Thyroid gland (tissue), 4 donors: ENCODE results near the gene VHLL. TPM values are rescaled to one million over a fixed set of nuclear protein-coding genes. Genes with fewer than 3 reads are reported as not detected.
A peak's percentile ranks its signal among the peaks of the same experiment; 100 is the strongest.

Source experiments
- DNase-seq, 2 donors: peaks; one replicate each; pipeline ENCODE4 v3.0.0-alpha.2; 2019
- H3K27ac ChIP-seq, 3 donors: fragments of 200-600 bp; sonication (generic); 1 replicate in 2 of 3; 2 replicates in 1 of 3; pipeline ENCODE4 v1.5.1; 2016 to 2019; ENCODE audit warnings: mild to moderate bottlenecking in 1 of 3, moderate library complexity in 1 of 3
- H3K27me3 ChIP-seq: fragments of 200-600 bp; sonication (generic); one replicate; pipeline ENCODE4 v1.5.1; 2019
- H3K36me3 ChIP-seq, 2 donors: fragments of 200-600 bp; sonication (generic); one replicate each; pipeline ENCODE4 v1.5.1; 2016 to 2019
- H3K4me1 ChIP-seq, 2 donors: fragments of 200-600 bp; sonication (generic); one replicate each; pipeline ENCODE4 v1.5.1; 2017 to 2019
- H3K4me3 ChIP-seq, 3 donors: fragments of 200-600 bp; sonication (generic); replicated peaks in 1 of 3; 1 replicate in 2 of 3; 2 replicates in 1 of 3; pipeline ENCODE4 v1.5.1; 2016; ENCODE audit warnings: mild to moderate bottlenecking in 1 of 3
- H3K9me3 ChIP-seq: fragments of 200-600 bp; sonication (generic); one replicate; pipeline ENCODE4 v1.5.1; 2017
- POLR2A ChIP-seq, 2 donors: fragments of 450-650 bp; IDR thresholded peaks; one replicate each; pipeline ENCODE4 v1.6.1; 2017; ENCODE audit warnings: antibody characterized with exemption in 2 of 2, mild to moderate bottlenecking in 2 of 2, moderate library complexity in 1 of 2
- WGBS, 2 donors: methylation state at CpG; one replicate each; pipeline ENCODE4 v1.1.5; 2017; 5-methylcytosine and 5-hydroxymethylcytosine counted together
- intact Hi-C: fragments of 100-400 bp; cut with DNase I; formaldehyde crosslinking; loops from one replicate; pipeline ENCODE4 v1.15.1; 2023
- total RNA-seq, 4 donors: library from RNA; depleted of rRNA; stranded (reverse); fragments of >200 nt; gene quantifications; one replicate each; pipeline ENCODE4 v1.2.3, GENCODE V29; 2016
- TF ChIP-seq, protein P1 (sequence below), 6 experiments: fragments of 200-600 bp in 3 of 6; fragments of 450-650 bp in 3 of 6; sonication (generic) in 3 of 6; IDR thresholded peaks; one replicate each; pipeline ENCODE4 v1.5.1; 2016 to 2019; ENCODE audit warnings: antibody characterized with exemption in 6 of 6, mild to moderate bottlenecking in 2 of 6, inconsistent platforms in 1 of 6, moderate library complexity in 1 of 6

VHLL gene
- total RNA-seq, 4 donors from 2014 or later: not detected

- Histone ChIP-seq H3K36me3 (no peaks in the 10 kb centered on the region), H3K4me3 (no peak overlapping the region), H3K9me3 (no peaks in the 10 kb centered on the region), H3K27me3 (no peaks in the 10 kb centered on the region), H3K4me1 (peaks cover 16 to 21% of the 10 kb centered on the region in 2 donors), H3K27ac (no peak overlapping the region)
- DNase-seq: no peak
- no peak for TF ChIP-seq POLR2A (IDR thresholded peaks at IDR 0.05)
- TF ChIP-seq, protein P1, sequence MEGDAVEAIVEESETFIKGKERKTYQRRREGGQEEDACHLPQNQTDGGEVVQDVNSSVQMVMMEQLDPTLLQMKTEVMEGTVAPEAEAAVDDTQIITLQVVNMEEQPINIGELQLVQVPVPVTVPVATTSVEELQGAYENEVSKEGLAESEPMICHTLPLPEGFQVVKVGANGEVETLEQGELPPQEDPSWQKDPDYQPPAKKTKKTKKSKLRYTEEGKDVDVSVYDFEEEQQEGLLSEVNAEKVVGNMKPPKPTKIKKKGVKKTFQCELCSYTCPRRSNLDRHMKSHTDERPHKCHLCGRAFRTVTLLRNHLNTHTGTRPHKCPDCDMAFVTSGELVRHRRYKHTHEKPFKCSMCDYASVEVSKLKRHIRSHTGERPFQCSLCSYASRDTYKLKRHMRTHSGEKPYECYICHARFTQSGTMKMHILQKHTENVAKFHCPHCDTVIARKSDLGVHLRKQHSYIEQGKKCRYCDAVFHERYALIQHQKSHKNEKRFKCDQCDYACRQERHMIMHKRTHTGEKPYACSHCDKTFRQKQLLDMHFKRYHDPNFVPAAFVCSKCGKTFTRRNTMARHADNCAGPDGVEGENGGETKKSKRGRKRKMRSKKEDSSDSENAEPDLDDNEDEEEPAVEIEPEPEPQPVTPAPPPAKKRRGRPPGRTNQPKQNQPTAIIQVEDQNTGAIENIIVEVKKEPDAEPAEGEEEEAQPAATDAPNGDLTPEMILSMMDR (IDR thresholded peaks at IDR 0.05): no peak
- WGBS, 2 donors: 96 to 100% methylated on average over 2 to 13 of the region's 21 CpGs
- intact Hi-C loops: no loop called here
Measured at GRCh38 chr1:156285437-156285836, 13.7 kb downstream of the VHLL start.

DNA sequence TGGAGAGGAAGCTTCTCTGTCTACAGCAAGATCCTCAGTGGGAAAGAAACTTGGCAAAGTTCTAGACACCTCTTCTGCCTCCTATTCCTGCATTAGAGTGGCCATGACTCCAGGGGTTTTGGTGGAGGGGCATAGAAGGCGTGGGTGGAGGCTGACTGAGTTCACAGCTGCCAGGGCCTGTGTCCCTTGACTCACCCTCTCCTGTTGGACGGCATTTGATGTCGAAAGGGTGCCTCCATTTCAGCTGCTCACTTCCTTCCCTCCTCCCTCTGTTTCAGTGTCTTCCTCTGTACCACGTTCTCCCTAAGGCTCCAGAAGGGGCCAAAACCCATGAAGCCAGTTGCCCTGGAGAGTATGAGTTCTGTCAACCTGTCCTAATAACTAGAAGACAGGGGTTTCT is 14.3 kb downstream of the VHLL start:
- WGBS, 2 donors: 74 to 77% methylated on average over 4 of the region's 4 CpGs
- no peaks in the 10 kb centered on the region for H3K9me3 ChIP-seq
- no peak for TF ChIP-seq POLR2A (IDR thresholded peaks at IDR 0.05)
- TF ChIP-seq, protein P1 (IDR thresholded peaks at IDR 0.05): no peak
- H3K27me3 ChIP-seq: no peaks in the 10 kb centered on the region
- no peak overlapping the region for H3K27ac ChIP-seq
- no peak overlapping the region for H3K4me3 ChIP-seq
- DNase-seq: no peak
- intact Hi-C loops: no loop called here
- H3K4me1 ChIP-seq: peaks cover 16 to 21% of the 10 kb centered on the region in 2 donors
- H3K36me3 ChIP-seq: no peaks in the 10 kb centered on the region

GRCh38 chr1:156284112-156284511 is 15.0 kb downstream of the VHLL start, which contains the start of gene TMEM79:
TMEM79 (plus strand) TSS chr1:156284325; CDS start chr1:156285227, 902 bp downstream.
- peak within 1 kb of the TSS in 2 of 3 donors; percentile 5 to 90 for H3K27ac ChIP-seq
- intact Hi-C loops: no loop called here

DNA sequence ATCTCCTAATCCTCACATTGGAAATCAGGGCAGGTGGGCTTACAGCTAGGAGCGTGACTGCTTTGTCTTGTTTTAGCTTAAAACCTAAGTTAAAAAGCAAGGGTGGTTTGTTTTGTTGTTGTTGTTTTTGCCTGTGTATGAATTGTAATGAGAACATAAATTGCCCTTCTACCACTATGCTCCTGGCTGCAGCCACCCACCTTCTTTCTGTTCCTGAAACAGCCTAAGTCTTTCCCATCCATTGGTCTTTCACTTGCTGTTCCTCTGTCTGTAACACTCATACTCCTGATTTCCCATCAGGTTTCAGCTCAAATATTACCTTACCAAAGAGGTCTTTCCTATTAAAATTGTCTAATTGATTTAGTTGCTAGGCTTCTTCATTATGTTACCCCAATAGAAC is 15.6 kb downstream of the VHLL start:
- TF ChIP-seq, protein P1 (IDR thresholded peaks at IDR 0.05): no peak
- TF ChIP-seq POLR2A (IDR thresholded peaks at IDR 0.05): no peak
- intact Hi-C loops: no loop called here
- Histone ChIP-seq H3K4me3 (peak overlapping the region in 2 of 3 donors; percentile 54 to 94), H3K27ac (no peak overlapping the region), H3K36me3 (peaks cover 2 to 4% of the 10 kb centered on the region in 2 donors), H3K9me3 (no peaks in the 10 kb centered on the region), H3K4me1 (peaks cover 16 to 21% of the 10 kb centered on the region in 2 donors), H3K27me3 (no peaks in the 10 kb centered on the region)
- DNase-seq: no peak
- 80 to 88% methylated on average over 1 of the region's 1 CpG for WGBS, 2 donors

More at GRCh38 chr1:156284112-156284511, 15.0 kb downstream of the VHLL start, which contains the start of gene TMEM79:
- WGBS, 2 donors: 57 to 62% methylated on average over 7 of the region's 7 CpGs
- Histone ChIP-seq H3K27me3 (no peaks in the 10 kb centered on the region), H3K36me3 (no peaks in the 10 kb centered on the region), H3K4me1 (peaks cover 16 to 21% of the 10 kb centered on the region in 2 donors), H3K4me3 (peak within 1 kb of the TSS; percentile 33 to 94 (median 54)), H3K9me3 (no peaks in the 10 kb centered on the region)
- no peak for DNase-seq
- no peak for TF ChIP-seq POLR2A (IDR thresholded peaks at IDR 0.05)
- TF ChIP-seq, protein P1 (IDR thresholded peaks at IDR 0.05): no peak

- H3K27ac ChIP-seq: peak within 1 kb of the TSS; percentile 56 to 90 (median 64)
- H3K4me1 ChIP-seq: peaks cover 16 to 21% of the 10 kb centered on the region in 2 donors
- H3K4me3 ChIP-seq: peak within 1 kb of the TSS; percentile 33 to 94 (median 61)
- 0 to 1% methylated on average over 32 to 36 of the region's 50 CpGs for WGBS, 2 donors
- DNase-seq: peak; percentile 97
- TF ChIP-seq, protein P1 (IDR thresholded peaks at IDR 0.05): no peak
- TF ChIP-seq POLR2A (IDR thresholded peaks at IDR 0.05): peak in 1 of 2 donors; percentile 86
- peaks cover 11% of the 10 kb centered on the region in 2 donors for H3K36me3 ChIP-seq
- intact Hi-C loops: no loop called here
- no peaks in the 10 kb centered on the region for H3K9me3 ChIP-seq
- H3K27me3 ChIP-seq: no peaks in the 10 kb centered on the region
Measured at GRCh38 chr1:156282479-156283222, 16.5 kb downstream of the VHLL start, which contains the start of gene SMG5. SMG5 (minus strand) TSS chr1:156282825; CDS start chr1:156282680, 145 bp downstream.
